Pancreas (tissue), 10 donors: ENCODE data around the gene FAH. TPM values are rescaled to one million over a fixed set of nuclear protein-coding genes. Genes with fewer than 3 reads are reported as not detected.

ENCODE experiments used
- ATAC-seq, 4 donors: fragments of 200-7000 bp; cut with Tn5 transposase; one replicate each; pipeline versions ENCODE4 v1.8.0 to v1.9.1; 2020; ENCODE audit warnings: mild to moderate bottlenecking in 4 of 4, moderate library complexity in 4 of 4
- DNase-seq, 6 donors: peaks; one replicate each; pipeline ENCODE4 v3.0.0-alpha.2; 2020
- FAIRE-seq: peaks from 2 replicates; lab custom pipeline; 2012; peaks lifted over from hg19 to GRCh38; lab: Jason Lieb, UNC
- H3K27ac ChIP-seq, 4 donors: fragments of 200-600 bp; sonication (generic); 1 replicate in 3 of 4; 2 replicates in 1 of 4; pipeline versions ENCODE4 v1.5.0 to v1.8.0; 2020
- H3K27me3 ChIP-seq, 4 donors: fragments of 200-600 bp; one replicate each; pipeline ENCODE4 v1.8.0; 2021
- H3K36me3 ChIP-seq, 3 donors: fragments of 200-600 bp; sonication (generic) in 1 of 3; one replicate each; pipeline versions ENCODE4 v1.5.0 to v1.8.0; 2020 to 2021
- H3K4me1 ChIP-seq, 3 donors: fragments of 200-600 bp; one replicate each; pipeline ENCODE4 v1.8.0; 2021
- H3K4me3 ChIP-seq, 4 donors: fragments of 200-600 bp; sonication (generic) in 2 of 4; one replicate each; pipeline versions ENCODE4 v1.5.0 to v1.8.0; 2020 to 2021
- H3K9me3 ChIP-seq, 4 donors: fragments of 200-600 bp; one replicate each; pipeline ENCODE4 v1.8.0; 2021
- WGBS, 2 donors: extraction: QIAGEN DNeasy Blood & Tissue Kit; methylation state at CpG; one replicate each; pipeline ENCODE4 v1.1.7; 2013; 5-methylcytosine and 5-hydroxymethylcytosine counted together
- intact Hi-C, 3 donors: fragments of 100-400 bp; cut with DNase I; formaldehyde crosslinking; loops; one replicate each; pipeline versions ENCODE4 v1.11.1 to v1.14.2; 2022
- polyA plus RNA-seq, 2 donors: library from polyadenylated mRNA; stranded (reverse); fragments of 200-250 nt; gene quantifications; one replicate each; pipeline ENCODE4 v1.2.3, GENCODE V29; 2013
- total RNA-seq, 6 donors: library from RNA; stranded (reverse); fragmentation: NEBNext Ultra II Directional in 4 of 6; extraction: Animal tissue kit (Norgen Biotek cat#: 25700) in 4 of 6; gene quantifications; one replicate each; pipeline versions ENCODE4 v1.2.1 to v1.2.4, GENCODE V29; 2021 to 2023
- TF ChIP-seq, protein P1 (sequence below), 4 donors: fragments of 200-600 bp; sonication (generic) in 3 of 4; IDR thresholded peaks; one replicate each; pipeline versions ENCODE4 v1.5.0 to v1.8.0; 2021; ENCODE audit warnings: antibody characterized with exemption in 4 of 4
- donor health status: healthy with polysubstance abuse.
- donor health status: DM: no; HTN: no; CAD: no; lungs with moderate emphysema.
- donor health status: DM: no; HTN: no; CAD: no.
- donor health status: control.
- donor health status: control.
- donor health status: Bipolar disorder and iron deficiency.
- donor health status: DM: yes; HTN: yes; CAD: no.
- donor health status: DM: no; HTN: no; CAD: no.
- donor health status: DM: no; HTN: no; CAD: no.
- donor health status: DM: yes; HTN: yes; CAD: no.

The FAH gene
- total and polyA plus RNA-seq, 8 donors, result 5.0 to 22.9 (median 11.7) TPM

- WGBS, 2 donors, result 92 to 96% methylated on average over 2 of the region's 2 CpGs
- Histone ChIP-seq H3K4me1 (no peaks in the 10 kb centered on the region), H3K4me3 (no peak overlapping the region), H3K36me3 (peaks cover 0 to 5% (median 0%) of the 10 kb centered on the region in 3 donors), H3K27ac (no peak overlapping the region), H3K9me3 (no peaks in the 10 kb centered on the region), H3K27me3 (no peaks in the 10 kb centered on the region)
- ATAC-seq, result no peak
- intact Hi-C loops, result no loop called here
- FAIRE-seq, result no peak
- DNase-seq, result no peak
- TF ChIP-seq, protein P1, sequence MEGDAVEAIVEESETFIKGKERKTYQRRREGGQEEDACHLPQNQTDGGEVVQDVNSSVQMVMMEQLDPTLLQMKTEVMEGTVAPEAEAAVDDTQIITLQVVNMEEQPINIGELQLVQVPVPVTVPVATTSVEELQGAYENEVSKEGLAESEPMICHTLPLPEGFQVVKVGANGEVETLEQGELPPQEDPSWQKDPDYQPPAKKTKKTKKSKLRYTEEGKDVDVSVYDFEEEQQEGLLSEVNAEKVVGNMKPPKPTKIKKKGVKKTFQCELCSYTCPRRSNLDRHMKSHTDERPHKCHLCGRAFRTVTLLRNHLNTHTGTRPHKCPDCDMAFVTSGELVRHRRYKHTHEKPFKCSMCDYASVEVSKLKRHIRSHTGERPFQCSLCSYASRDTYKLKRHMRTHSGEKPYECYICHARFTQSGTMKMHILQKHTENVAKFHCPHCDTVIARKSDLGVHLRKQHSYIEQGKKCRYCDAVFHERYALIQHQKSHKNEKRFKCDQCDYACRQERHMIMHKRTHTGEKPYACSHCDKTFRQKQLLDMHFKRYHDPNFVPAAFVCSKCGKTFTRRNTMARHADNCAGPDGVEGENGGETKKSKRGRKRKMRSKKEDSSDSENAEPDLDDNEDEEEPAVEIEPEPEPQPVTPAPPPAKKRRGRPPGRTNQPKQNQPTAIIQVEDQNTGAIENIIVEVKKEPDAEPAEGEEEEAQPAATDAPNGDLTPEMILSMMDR (IDR thresholded peaks at IDR 0.05), result no peak
These were observed 24.9 kb upstream of the FAH start for GRCh38 chr15:80127911-80128310.

DNA sequence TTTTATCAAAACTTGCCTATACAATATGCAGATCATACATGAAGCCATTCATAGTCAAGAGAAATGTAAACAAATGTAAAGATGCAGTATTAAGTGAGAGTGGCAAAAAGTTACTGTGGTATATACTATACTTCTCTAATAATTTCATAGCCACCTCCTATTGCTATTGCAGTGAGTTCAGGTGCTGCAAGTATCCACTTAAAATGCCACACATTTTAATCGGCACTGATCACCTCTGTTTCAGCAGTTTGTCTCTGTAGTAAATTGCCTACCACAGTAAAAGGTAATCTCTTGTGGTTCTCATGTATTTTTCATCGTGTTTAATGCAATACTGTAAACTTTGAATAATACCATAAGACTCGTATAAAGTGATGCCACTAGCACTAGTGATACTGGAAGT lies 20.4 kb upstream of the FAH start:
- FAIRE-seq, result no peak
- TF ChIP-seq, protein P1 (IDR thresholded peaks at IDR 0.05), result no peak
- Histone ChIP-seq H3K9me3 (no peaks in the 10 kb centered on the region), H3K4me1 (no peaks in the 10 kb centered on the region), H3K36me3 (peaks cover 0 to 3% (median 0%) of the 10 kb centered on the region in 3 donors), H3K27ac (no peak overlapping the region), H3K27me3 (no peaks in the 10 kb centered on the region), H3K4me3 (no peak overlapping the region)
- 93 to 96% methylated on average over 3 of the region's 3 CpGs for WGBS, 2 donors
- DNase-seq, result no peak
- no peak for ATAC-seq
- intact Hi-C loops, result no loop called here

- intact Hi-C loops, result no loop called here
- FAIRE-seq (no peak), DNase-seq (no peak), ATAC-seq (no peak)
- WGBS, 2 donors, result 65 to 82% methylated on average over 3 of the region's 3 CpGs
- no peaks in the 10 kb centered on the region for H3K9me3 ChIP-seq
- TF ChIP-seq, protein P1 (IDR thresholded peaks at IDR 0.05), result no peak
- H3K4me1 ChIP-seq, result no peaks in the 10 kb centered on the region
- H3K27me3 ChIP-seq, result no peaks in the 10 kb centered on the region
- peaks cover 0 to 3% (median 0%) of the 10 kb centered on the region in 3 donors for H3K36me3 ChIP-seq
- no peak overlapping the region for H3K4me3 ChIP-seq
- H3K27ac ChIP-seq, result no peak overlapping the region
These were observed 15.9 kb upstream of the FAH start for GRCh38 chr15:80136854-80137253.

GRCh38 chr15:80138961-80139360 lies 13.8 kb upstream of the FAH start:
- TF ChIP-seq, protein P1 (IDR thresholded peaks at IDR 0.05), result no peak
- DNase-seq, result no peak
- ATAC-seq, result no peak
- intact Hi-C loops, result no loop called here
- H3K36me3 ChIP-seq, result no peaks in the 10 kb centered on the region
- no peak for FAIRE-seq
- 84 to 94% methylated on average over 3 of the region's 3 CpGs for WGBS, 2 donors
- H3K4me1 ChIP-seq, result no peaks in the 10 kb centered on the region
- no peaks in the 10 kb centered on the region for H3K9me3 ChIP-seq
- H3K27ac ChIP-seq, result no peak overlapping the region
- H3K4me3 ChIP-seq, result no peak overlapping the region
- H3K27me3 ChIP-seq, result no peaks in the 10 kb centered on the region

GRCh38 chr15:80140909-80141308 lies 11.9 kb upstream of the FAH start:
- intact Hi-C loops, result no loop called here
- FAIRE-seq, result no peak
- WGBS, 2 donors, result 90 to 93% methylated on average over 4 of the region's 4 CpGs
- DNase-seq, result no peak
- Histone ChIP-seq H3K36me3 (no peaks in the 10 kb centered on the region), H3K4me3 (no peak overlapping the region), H3K27ac (no peak overlapping the region), H3K4me1 (no peaks in the 10 kb centered on the region), H3K27me3 (no peaks in the 10 kb centered on the region), H3K9me3 (no peaks in the 10 kb centered on the region)
- TF ChIP-seq, protein P1 (IDR thresholded peaks at IDR 0.05), result no peak
- no peak for ATAC-seq
